Aorta (tissue), 5 donors: ENCODE measurements around the gene CALM1. TPM values are rescaled to one million over a fixed set of nuclear protein-coding genes. Genes with fewer than 3 reads are reported as not detected.
A peak's percentile ranks its signal among the peaks of the same experiment; 100 is the strongest.

Experiments used
- ATAC-seq: fragments of 200-7000 bp; cut with Tn5 transposase; one replicate; pipeline ENCODE4 v1.9.1; 2022; ENCODE audit warnings: moderate library complexity; ENCODE audit not compliant: low FRiP score
- DNase-seq, 2 donors: peaks; one replicate each; pipeline ENCODE4 v3.0.0-alpha.2; 2020
- H3K27ac ChIP-seq, 2 donors: one replicate each; pipeline ENCODE4 v1.5.1; 2013; ENCODE audit warnings: low read length in 2 of 2, mild to moderate bottlenecking in 2 of 2, moderate library complexity in 2 of 2, control low read depth in 1 of 2, inconsistent platforms in 1 of 2, low read depth in 1 of 2
- H3K27me3 ChIP-seq, 2 donors: one replicate each; pipeline ENCODE4 v1.6.1; 2013; ENCODE audit warnings: control low read depth in 1 of 2, low read length in 1 of 2, mild to moderate bottlenecking in 1 of 2, moderate library complexity in 1 of 2; ENCODE audit not compliant: insufficient read depth in 2 of 2, control insufficient read depth in 1 of 2
- H3K36me3 ChIP-seq, 2 donors: one replicate each; pipeline ENCODE4 v1.6.1; 2013; ENCODE audit warnings: control low read depth in 1 of 2, low read length in 1 of 2, mild to moderate bottlenecking in 1 of 2; ENCODE audit not compliant: insufficient read depth in 2 of 2, control insufficient read depth in 1 of 2
- H3K4me1 ChIP-seq, 2 donors: one replicate each; pipeline ENCODE4 v1.6.1; 2013; ENCODE audit warnings: low read length in 2 of 2, control low read depth in 1 of 2, mild to moderate bottlenecking in 1 of 2, moderate library complexity in 1 of 2; ENCODE audit not compliant: insufficient read depth in 2 of 2, control insufficient read depth in 1 of 2
- H3K4me3 ChIP-seq, 2 donors: one replicate each; pipeline ENCODE4 v1.5.1; 2013; ENCODE audit warnings: low read length in 2 of 2, control low read depth in 1 of 2, mild to moderate bottlenecking in 1 of 2
- H3K9me3 ChIP-seq: one replicate; pipeline ENCODE4 v1.6.1; 2013; ENCODE audit warnings: mild to moderate bottlenecking, low read length; ENCODE audit not compliant: control insufficient read depth
- WGBS, 2 donors: extraction: QIAGEN DNeasy Blood & Tissue Kit; methylation state at CpG; one replicate each; pipeline ENCODE4 v1.1.7; 2013; 5-methylcytosine and 5-hydroxymethylcytosine counted together
- intact Hi-C, 2 donors: fragments of 100-400 bp; cut with DNase I; formaldehyde crosslinking; loops; one replicate each; pipeline versions ENCODE4 v1.14.2 to v1.15.0; 2022
- long read RNA-seq, 2 donors: library from polyadenylated mRNA; unstranded; transcript quantifications; one replicate each; pipeline ENCODE4 v2.0.0, GENCODE V29; 2020 to 2021
- polyA plus RNA-seq, 2 donors: library from polyadenylated mRNA; stranded (reverse); fragments of 200-250 nt; gene quantifications; one replicate each; pipeline ENCODE4 v1.2.3, GENCODE V29; 2013
- total RNA-seq, 2 donors: library from RNA; stranded (reverse); fragmentation: NEBNext Ultra II Directional; extraction: Animal tissue kit (Norgen Biotek cat#: 25700); gene quantifications; one replicate each; pipeline ENCODE4 v1.2.1, GENCODE V29; 2021
- donor health status: healthy with polysubstance abuse.
- donor health status: Bipolar disorder and iron deficiency.
- donor health status: DM: no; HTN: no; CAD: no.
- donor health status: DM: no; HTN: no; CAD: no.
- donor health status: DM: yes; HTN: yes; CAD: no.

Gene CALM1
- total RNA-seq, result 100 to 1,000 TPM; 438 to 595 TPM
- 100 to 1,000 TPM; 279 to 494 TPM for polyA plus RNA-seq
- long read RNA-seq, donor 1, full-length matches to known transcripts, result 2,558 of 2,741 reads
- long read RNA-seq, donor 1, partial matches to known transcripts, result 16 of 2,741 reads
- long read RNA-seq, donor 1, other reads (novel, unspliced or antisense), result 167 of 2,741 reads
- long read RNA-seq, donor 2, full-length matches to known transcripts, result 620 of 685 reads
- long read RNA-seq, donor 2, partial matches to known transcripts, result 7 of 685 reads
- long read RNA-seq, donor 2, other reads (novel, unspliced or antisense), result 58 of 685 reads

GRCh38 chr14:90396341-90397339, at the start of gene CALM1:
Gene CALM1 (plus strand): TSS chr14:90397029. CDS start chr14:90397231, 202 bp downstream.
- ATAC-seq (peak; percentile 95), DNase-seq (peak; percentile 96 to 98)
- no peaks in the 10 kb centered on the region for H3K36me3 ChIP-seq
- peaks cover 0 to 2% of the 10 kb centered on the region in 2 donors for H3K27me3 ChIP-seq
- peak within 1 kb of the TSS; percentile 83 to 99 for H3K4me3 ChIP-seq
- peak within 1 kb of the TSS; percentile 96 to 99 for H3K27ac ChIP-seq
- peaks cover 0 to 4% of the 10 kb centered on the region in 2 donors for H3K4me1 ChIP-seq
- H3K9me3 ChIP-seq, result no peaks in the 10 kb centered on the region
- WGBS, 2 donors, result 0 to 1% methylated on average over 87 to 89 of the region's 89 CpGs
- intact Hi-C loops, result loop anchor here (1.0 to 10.0 kb wide), 8 partner anchors 13 to 1562 kb away; partner anchors contain the start of gene NRDE2 (in 1 of the 2)

- intact Hi-C loops, result no loop called here
- Histone ChIP-seq H3K4me3 (no peak overlapping the region), H3K9me3 (no peaks in the 10 kb centered on the region), H3K4me1 (no peaks in the 10 kb centered on the region), H3K36me3 (no peaks in the 10 kb centered on the region), H3K27ac (no peak overlapping the region), H3K27me3 (no peaks in the 10 kb centered on the region)
- 93 to 95% methylated on average over 2 of the region's 2 CpGs for WGBS, 2 donors
- ATAC-seq (no peak), DNase-seq (no peak)
These were observed 48.6 kb upstream of the CALM1 start for GRCh38 chr14:90348270-90348669.

GRCh38 chr14:90349739-90350138, 47.1 kb upstream of the CALM1 start:
- Histone ChIP-seq H3K9me3 (no peaks in the 10 kb centered on the region), H3K27ac (no peak overlapping the region), H3K27me3 (no peaks in the 10 kb centered on the region), H3K36me3 (no peaks in the 10 kb centered on the region), H3K4me3 (no peak overlapping the region), H3K4me1 (no peaks in the 10 kb centered on the region)
- no peak for ATAC-seq
- 9 to 16% methylated on average over 4 of the region's 4 CpGs for WGBS, 2 donors
- intact Hi-C loops, result no loop called here
- no peak for DNase-seq

- no peak overlapping the region for H3K27ac ChIP-seq
- WGBS, 2 donors, result 71 to 72% methylated on average over 16 of the region's 16 CpGs
These were observed 42.1 kb upstream of the CALM1 start for GRCh38 chr14:90354551-90355298.

GRCh38 chr14:90355540-90356518, 41.0 kb upstream of the CALM1 start:
- no peak overlapping the region for H3K27ac ChIP-seq
- ATAC-seq (no peak), DNase-seq (no peak)
- H3K4me3 ChIP-seq, result no peak overlapping the region
- 78 to 87% methylated on average over 8 of the region's 8 CpGs for WGBS, 2 donors
- H3K36me3 ChIP-seq, result no peaks in the 10 kb centered on the region
- no peaks in the 10 kb centered on the region for H3K9me3 ChIP-seq
- H3K4me1 ChIP-seq, result no peaks in the 10 kb centered on the region
- intact Hi-C loops, result no loop called here
- no peaks in the 10 kb centered on the region for H3K27me3 ChIP-seq

More at GRCh38 chr14:90354551-90355298, 42.1 kb upstream of the CALM1 start:
- Histone ChIP-seq H3K27me3 (no peaks in the 10 kb centered on the region), H3K4me1 (no peaks in the 10 kb centered on the region), H3K36me3 (no peaks in the 10 kb centered on the region), H3K9me3 (no peaks in the 10 kb centered on the region), H3K4me3 (no peak overlapping the region)
- ATAC-seq (no peak), DNase-seq (no peak)
- intact Hi-C loops, result no loop called here

- ATAC-seq (no peak), DNase-seq (no peak)
- Histone ChIP-seq H3K36me3 (no peaks in the 10 kb centered on the region), H3K27me3 (no peaks in the 10 kb centered on the region), H3K4me3 (no peak overlapping the region), H3K9me3 (no peaks in the 10 kb centered on the region), H3K4me1 (no peaks in the 10 kb centered on the region), H3K27ac (no peak overlapping the region)
- intact Hi-C loops, result no loop called here
- 95 to 97% methylated on average over 1 of the region's 1 CpG for WGBS, 2 donors
These were observed 39.9 kb upstream of the CALM1 start for GRCh38 chr14:90356925-90357324.

- no peak for ATAC-seq
- no peak overlapping the region for H3K4me3 ChIP-seq
- intact Hi-C loops, result no loop called here
- H3K4me1 ChIP-seq, result no peaks in the 10 kb centered on the region
- no peaks in the 10 kb centered on the region for H3K27me3 ChIP-seq
- H3K36me3 ChIP-seq, result no peaks in the 10 kb centered on the region
- no peaks in the 10 kb centered on the region for H3K9me3 ChIP-seq
- no peak for DNase-seq
- no peak overlapping the region for H3K27ac ChIP-seq
- 89 to 92% methylated on average over 4 of the region's 4 CpGs for WGBS, 2 donors
These were observed 38.5 kb upstream of the CALM1 start for GRCh38 chr14:90358359-90358758.
